ENCODE results near the gene PTH1R.

Gene PTH1R

DNA sequence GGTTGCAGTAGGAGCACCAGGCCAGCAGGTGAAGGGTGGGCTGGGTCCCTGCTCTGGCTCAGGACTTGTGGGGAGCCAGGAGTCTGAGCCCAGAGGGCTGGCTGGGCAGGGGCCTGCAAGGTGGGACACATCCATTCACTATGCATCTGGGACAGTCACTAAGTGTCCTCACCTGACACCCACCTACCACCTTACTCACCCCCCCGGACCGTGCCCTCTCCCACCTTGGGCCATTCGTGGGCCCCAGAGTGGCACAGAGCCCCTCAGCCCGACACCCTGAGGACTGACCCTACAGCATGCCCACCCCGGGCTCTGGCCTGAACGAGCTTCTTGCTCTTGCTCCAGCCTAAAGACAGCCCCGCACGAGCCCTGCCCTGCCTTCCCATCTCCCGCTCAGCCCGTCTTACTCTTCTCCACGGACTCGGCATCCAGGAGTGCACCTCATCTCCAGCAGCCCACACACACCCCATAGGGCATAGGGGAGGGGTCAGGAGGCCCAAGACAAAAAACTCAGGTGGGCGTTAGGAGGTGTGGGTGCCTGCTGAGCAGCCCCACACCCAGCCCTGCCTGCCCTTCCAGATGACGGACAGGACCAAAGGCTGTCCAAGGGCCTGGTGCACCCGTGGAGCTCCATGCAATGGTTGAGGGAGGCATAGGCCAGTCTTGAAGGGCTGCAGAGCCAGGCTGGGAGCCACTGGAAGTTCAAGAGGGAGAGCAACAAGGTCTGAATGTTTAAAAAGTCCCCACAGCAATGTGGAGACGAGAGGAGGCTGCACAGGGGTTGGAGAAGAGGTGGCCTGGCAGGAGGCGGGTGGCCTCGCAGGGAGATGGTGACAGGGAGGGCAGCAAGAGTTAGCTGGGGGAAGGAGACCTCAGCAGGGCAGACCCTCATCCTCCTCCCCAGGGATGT is 27.0 kb downstream of the PTH1R start:
- TF ChIP-seq, protein P1, sequence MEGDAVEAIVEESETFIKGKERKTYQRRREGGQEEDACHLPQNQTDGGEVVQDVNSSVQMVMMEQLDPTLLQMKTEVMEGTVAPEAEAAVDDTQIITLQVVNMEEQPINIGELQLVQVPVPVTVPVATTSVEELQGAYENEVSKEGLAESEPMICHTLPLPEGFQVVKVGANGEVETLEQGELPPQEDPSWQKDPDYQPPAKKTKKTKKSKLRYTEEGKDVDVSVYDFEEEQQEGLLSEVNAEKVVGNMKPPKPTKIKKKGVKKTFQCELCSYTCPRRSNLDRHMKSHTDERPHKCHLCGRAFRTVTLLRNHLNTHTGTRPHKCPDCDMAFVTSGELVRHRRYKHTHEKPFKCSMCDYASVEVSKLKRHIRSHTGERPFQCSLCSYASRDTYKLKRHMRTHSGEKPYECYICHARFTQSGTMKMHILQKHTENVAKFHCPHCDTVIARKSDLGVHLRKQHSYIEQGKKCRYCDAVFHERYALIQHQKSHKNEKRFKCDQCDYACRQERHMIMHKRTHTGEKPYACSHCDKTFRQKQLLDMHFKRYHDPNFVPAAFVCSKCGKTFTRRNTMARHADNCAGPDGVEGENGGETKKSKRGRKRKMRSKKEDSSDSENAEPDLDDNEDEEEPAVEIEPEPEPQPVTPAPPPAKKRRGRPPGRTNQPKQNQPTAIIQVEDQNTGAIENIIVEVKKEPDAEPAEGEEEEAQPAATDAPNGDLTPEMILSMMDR (conservative IDR thresholded peaks at IDR 0.05; ENCODE audit: low read depth, low read length), result no peak
- no peak for DNase-seq (ENCODE audit: low read depth)

DNA sequence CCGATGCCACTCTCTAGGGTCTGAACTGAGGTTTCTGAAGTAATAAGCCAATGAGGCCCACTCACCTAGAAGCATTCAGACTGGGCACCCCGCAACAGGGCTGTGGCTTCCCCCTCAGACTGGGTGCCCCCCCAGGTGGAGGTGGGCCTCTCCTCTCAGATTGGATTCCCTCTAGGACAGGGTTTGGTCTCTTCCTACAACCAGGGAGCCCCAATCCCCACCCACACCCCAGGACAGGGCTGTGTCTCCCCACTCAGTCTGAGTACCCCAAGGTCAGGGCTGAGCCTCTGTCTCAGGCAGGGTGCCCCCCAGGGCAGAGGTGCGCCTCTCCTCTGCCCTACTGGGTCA is 27.7 kb downstream of the PTH1R start:
- no peak for DNase-seq (ENCODE audit: low read depth)
- no peak overlapping the region for H3K4me3 ChIP-seq (ENCODE audit: low read length)
- TF ChIP-seq, protein P1 (conservative IDR thresholded peaks at IDR 0.05; ENCODE audit: low read depth, low read length), result no peak

More for the DNA sequence above, 27.0 kb downstream of the PTH1R start:
- no peak overlapping the region for H3K4me3 ChIP-seq (ENCODE audit: low read length)

DNA sequence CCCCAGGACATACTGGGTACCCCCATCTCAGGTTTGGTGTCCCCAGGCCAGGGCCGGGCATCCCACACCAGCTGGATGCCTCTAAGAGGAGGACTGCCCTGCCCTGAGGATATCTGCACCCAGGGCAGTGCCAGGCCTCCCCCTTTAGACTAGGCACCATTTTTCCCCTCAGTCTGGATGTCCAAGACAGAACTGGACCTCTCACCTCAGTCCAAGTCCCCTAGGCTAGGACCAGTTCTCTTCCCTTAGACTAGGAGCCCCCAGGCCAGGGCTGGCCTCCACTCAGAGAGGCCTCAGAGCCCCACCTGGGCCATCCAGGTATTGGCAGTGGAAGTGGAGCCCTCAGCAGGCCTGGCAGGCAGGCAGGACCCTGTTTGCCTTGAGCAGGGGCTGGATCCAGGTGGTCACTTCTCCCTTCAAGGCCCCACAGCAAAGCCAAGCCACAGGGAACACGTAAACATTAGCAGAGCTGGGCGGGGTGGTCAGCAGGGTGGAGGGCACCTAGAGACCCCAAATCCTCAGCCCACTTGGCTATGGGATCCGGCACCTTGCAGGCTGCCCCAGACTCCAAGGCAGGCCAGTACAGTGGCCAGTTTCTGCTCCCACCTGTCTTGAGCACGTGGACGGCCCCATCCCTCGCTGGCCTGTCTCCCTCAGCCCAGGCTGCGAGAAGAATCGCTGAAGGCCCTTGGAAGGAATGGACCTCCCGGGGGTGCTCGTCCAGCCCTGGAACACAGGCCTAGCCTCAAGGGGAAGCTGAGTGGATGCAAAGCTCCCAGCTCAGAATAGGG is 28.3 kb downstream of the PTH1R start:
- no peak for DNase-seq (ENCODE audit: low read depth)
- no peak overlapping the region for H3K4me3 ChIP-seq (ENCODE audit: low read length)
- TF ChIP-seq, protein P1 (conservative IDR thresholded peaks at IDR 0.05; ENCODE audit: low read depth, low read length), result no peak

DNA sequence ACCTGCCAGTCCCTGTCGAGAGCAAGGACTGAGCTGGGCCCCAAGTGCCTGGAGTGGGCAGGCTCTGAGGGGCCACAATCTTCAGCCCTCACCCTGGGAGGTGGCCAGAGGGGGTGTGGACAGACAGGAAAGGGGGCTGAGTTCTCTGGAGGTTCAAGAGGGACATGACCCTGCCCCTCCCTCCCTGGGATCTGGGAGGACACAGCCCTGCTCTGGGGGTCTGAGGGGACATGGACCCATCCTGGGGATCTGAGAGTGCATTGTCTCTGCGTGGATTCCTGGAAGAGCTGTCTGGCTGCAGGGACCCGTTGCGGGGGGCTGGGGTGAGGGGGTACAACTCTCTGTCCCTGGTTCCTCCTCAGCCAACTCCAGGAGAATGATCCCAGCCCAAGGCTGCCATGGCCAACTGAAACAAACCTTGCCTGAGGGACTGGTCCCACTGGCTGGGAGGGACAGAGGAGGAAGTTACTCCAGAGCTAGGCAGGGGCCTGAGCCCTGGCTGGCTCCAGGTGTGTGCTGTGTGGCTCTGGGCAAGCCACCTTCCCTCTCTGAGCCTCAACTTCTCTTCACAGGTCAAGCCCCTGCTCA is 29.0 kb downstream of the PTH1R start:
- no peak overlapping the region for H3K4me3 ChIP-seq (ENCODE audit: low read length)
- TF ChIP-seq, protein P1 (conservative IDR thresholded peaks at IDR 0.05; ENCODE audit: low read depth, low read length), result no peak
- DNase-seq (ENCODE audit: low read depth), result no peak

DNA sequence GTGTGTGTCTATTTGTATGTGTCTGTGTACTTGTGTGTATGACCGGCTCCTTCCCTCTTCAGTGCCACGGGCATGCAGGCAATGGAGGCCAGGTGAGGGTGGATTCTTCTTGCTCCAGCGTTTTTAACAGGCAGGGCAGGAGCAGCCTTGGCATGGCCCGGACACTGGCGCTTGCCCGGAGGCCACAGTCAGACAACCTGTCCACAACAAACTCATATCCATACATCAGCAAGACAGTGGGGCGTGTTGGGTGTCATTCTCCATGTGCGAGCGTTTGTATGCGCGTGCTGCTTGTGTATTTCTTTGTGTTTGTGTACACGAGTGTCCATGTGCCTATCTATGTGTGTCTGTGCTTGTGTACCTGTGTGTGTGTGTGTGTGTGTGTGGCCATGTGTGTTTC is 29.8 kb downstream of the PTH1R start:
- TF ChIP-seq, protein P1 (conservative IDR thresholded peaks at IDR 0.05; ENCODE audit: low read depth, low read length), result no peak
- H3K4me3 ChIP-seq (ENCODE audit: low read length), result no peak overlapping the region
- no peak for DNase-seq (ENCODE audit: low read depth)

DNA sequence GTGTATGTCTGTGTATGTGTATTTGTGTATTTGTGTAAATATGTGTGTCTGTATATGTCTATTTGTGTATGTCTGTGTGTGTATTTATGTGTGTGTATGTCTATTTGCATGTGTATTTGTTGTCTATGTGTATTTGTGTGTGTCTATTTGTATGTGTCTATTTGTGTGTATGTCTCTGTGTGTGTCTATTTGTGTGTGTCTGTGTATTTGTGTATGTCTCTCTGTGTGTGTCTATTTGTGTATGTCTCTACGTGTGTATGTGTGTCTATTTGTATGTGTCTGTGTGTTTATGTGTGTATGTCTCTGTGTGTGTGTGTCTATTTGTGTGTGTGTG is 30.4 kb downstream of the PTH1R start:
- no peak overlapping the region for H3K4me3 ChIP-seq (ENCODE audit: low read length)
- TF ChIP-seq, protein P1 (conservative IDR thresholded peaks at IDR 0.05; ENCODE audit: low read depth, low read length), result no peak
- DNase-seq (ENCODE audit: low read depth), result no peak
